Adrenal gland (tissue), 5 donors: ENCODE data around the gene CAMSAP1.

Experiments used
- POLR2A ChIP-seq, 2 donors: fragments of 450-650 bp; IDR thresholded peaks; one replicate each; pipeline ENCODE4 v1.6.1; 2017; ENCODE audit warnings: antibody characterized with exemption in 2 of 2, mild to moderate bottlenecking in 2 of 2, moderate library complexity in 1 of 2
- TF ChIP-seq, protein P1 (sequence below), 6 experiments: fragments of 450-650 bp in 4 of 6; fragments of 200-600 bp in 2 of 6; sonication (generic) in 1 of 6; IDR thresholded peaks; 1 replicate in 5 of 6; 2 replicates in 1 of 6; pipeline versions ENCODE4 v1.5.1 to v1.8.0; 2016 to 2021; ENCODE audit warnings: antibody characterized with exemption in 6 of 6, mild to moderate bottlenecking in 2 of 6, moderate library complexity in 1 of 6
- donor health status: DM: no; HTN: no; CAD: no.

DNA sequence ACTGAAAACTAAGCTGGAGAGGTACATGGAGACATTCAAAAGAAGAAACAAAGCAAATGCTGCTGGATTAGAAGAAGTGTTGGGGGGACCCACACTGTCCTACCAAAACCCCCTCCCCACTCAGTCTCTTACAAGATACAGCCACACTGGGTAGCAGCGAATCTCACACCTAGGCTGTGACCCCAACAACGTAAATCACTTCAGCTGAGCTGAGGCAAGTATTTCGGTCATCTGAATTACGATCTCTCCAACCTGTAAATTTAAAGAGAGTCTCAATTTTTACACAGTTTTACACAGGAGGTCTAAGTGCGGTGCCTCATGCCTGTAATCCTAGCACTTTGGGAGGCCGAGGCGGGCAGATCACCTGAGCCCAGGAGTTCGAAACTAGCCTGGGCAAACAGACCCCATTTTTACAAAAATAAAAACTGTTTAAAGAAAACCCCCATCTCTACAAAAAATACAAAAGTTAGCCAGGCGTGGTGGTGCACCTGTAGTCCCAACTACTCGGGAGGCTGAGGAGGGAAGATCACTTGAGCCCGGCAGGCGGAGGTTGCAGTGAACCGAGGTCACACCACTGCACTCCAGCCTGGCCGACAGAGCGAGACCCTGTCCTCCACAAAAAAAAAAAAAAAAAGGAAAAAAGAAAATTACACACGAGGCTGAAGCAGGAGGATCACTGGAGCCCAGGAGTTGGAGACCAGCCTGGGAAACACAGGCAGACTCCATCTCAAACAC lies 3.4 kb downstream of the CAMSAP1 start:
- TF ChIP-seq POLR2A (IDR thresholded peaks at IDR 0.05) = no peak
- TF ChIP-seq, protein P1, sequence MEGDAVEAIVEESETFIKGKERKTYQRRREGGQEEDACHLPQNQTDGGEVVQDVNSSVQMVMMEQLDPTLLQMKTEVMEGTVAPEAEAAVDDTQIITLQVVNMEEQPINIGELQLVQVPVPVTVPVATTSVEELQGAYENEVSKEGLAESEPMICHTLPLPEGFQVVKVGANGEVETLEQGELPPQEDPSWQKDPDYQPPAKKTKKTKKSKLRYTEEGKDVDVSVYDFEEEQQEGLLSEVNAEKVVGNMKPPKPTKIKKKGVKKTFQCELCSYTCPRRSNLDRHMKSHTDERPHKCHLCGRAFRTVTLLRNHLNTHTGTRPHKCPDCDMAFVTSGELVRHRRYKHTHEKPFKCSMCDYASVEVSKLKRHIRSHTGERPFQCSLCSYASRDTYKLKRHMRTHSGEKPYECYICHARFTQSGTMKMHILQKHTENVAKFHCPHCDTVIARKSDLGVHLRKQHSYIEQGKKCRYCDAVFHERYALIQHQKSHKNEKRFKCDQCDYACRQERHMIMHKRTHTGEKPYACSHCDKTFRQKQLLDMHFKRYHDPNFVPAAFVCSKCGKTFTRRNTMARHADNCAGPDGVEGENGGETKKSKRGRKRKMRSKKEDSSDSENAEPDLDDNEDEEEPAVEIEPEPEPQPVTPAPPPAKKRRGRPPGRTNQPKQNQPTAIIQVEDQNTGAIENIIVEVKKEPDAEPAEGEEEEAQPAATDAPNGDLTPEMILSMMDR (IDR thresholded peaks at IDR 0.05) = no peak
